GM10266 (cell line): ENCODE results near the gene S100A12.

Experiments used
- DNase-seq: peaks from one replicate; pipeline ENCODE4 v3.0.0; 2012; ENCODE audit errors: extremely low spot score
- TF ChIP-seq, protein P1 (sequence below): IDR thresholded peaks from 2 replicates; pipeline ENCODE4 v1.5.1; 2012; ENCODE audit warnings: mild to moderate bottlenecking, low read depth; ENCODE audit not compliant: control insufficient read depth, insufficient read depth; ENCODE audit errors: missing control alignments

S100A12 gene

DNA sequence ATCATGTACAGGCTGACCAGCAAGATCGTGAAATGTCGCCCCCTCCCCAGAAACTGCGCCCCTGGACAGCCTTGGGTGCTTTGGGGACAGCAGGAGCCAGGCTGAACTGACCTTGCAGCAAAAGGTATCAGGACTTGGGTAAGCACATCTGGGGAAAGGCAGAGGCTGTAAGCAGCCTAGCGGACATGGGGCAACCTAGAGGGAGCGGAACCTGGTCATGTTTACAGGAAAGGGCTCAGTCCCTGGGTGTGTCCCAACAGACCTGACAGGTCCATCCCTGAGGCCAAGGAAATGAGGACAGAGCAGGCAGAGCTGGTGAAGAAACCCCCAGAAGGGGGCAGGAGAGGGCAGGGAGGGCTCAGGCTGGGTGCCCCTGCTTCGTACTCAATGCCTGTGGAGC lies 18.5 kb upstream of the S100A12 start:
- no peak for DNase-seq
- TF ChIP-seq, protein P1, sequence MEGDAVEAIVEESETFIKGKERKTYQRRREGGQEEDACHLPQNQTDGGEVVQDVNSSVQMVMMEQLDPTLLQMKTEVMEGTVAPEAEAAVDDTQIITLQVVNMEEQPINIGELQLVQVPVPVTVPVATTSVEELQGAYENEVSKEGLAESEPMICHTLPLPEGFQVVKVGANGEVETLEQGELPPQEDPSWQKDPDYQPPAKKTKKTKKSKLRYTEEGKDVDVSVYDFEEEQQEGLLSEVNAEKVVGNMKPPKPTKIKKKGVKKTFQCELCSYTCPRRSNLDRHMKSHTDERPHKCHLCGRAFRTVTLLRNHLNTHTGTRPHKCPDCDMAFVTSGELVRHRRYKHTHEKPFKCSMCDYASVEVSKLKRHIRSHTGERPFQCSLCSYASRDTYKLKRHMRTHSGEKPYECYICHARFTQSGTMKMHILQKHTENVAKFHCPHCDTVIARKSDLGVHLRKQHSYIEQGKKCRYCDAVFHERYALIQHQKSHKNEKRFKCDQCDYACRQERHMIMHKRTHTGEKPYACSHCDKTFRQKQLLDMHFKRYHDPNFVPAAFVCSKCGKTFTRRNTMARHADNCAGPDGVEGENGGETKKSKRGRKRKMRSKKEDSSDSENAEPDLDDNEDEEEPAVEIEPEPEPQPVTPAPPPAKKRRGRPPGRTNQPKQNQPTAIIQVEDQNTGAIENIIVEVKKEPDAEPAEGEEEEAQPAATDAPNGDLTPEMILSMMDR: no peak

DNA sequence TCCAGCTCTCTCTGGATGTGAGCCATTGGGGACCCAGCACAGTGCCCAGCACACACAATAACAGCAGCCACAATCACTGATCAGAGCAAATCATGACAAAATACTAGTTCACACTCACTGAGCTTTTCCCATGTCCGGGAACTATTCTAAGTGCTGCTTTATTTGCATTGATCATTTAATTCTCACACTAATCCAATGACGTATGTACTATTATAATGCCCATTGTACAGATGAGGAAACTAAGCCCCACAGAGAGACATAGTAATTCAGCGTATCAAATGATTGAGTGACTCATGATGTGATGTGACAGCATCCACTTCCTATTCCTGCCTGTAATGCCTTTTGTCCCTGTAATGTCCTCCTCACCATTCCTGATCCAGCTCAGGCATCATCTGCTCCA lies 17.4 kb upstream of the S100A12 start:
- TF ChIP-seq, protein P1: no peak
- no peak for DNase-seq

- TF ChIP-seq, protein P1: no peak
- no peak for DNase-seq
Measured at GRCh38 chr1:153392258-153392657, 16.8 kb upstream of the S100A12 start.

- DNase-seq: no peak
- TF ChIP-seq, protein P1: no peak
Measured at GRCh38 chr1:153390938-153391710, 15.7 kb upstream of the S100A12 start, which contains the start of gene S100A8. S100A8 (minus strand) TSS chr1:153391073; CDS start chr1:153390535, 538 bp downstream.

DNA sequence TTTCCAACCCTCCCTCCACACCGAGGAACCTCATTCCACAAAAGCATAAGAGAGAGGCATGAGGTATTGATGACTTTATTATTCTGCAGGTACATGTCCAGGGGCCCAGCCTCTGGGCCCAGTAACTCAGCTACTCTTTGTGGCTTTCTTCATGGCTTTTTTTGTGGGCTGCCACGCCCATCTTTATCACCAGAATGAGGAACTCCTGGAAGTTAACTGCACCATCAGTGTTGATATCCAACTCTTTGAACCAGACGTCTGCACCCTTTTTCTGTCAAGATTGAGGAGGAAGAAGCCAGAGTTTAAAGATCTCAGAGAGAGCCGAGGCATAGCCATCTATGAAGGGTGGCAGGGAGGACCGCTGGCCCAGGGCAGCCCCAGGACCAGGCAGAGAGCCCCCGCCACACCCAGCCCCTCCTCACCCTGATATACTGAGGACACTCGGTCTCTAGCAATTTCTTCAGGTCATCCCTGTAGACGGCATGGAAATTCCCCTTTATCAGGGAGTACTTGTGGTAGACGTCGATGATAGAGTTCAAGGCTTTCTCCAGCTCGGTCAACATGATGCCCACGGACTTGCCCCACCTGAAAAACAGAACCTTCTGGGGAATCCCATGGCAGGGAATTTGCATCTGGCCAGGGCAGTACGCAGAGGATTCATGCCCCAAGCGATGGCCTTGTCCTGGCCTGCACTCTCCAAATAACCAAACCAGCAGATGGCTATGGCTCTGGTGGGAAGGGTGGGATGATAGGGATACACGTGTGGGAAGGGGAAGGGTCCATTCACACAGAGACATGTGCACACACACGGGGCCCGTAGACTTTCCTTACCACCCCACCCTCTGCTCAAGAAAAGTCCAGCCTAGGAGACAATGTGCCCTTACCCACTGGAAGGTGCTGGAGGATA lies 14.8 kb upstream of the S100A12 start:
- DNase-seq: no peak
- TF ChIP-seq, protein P1: no peak

DNA sequence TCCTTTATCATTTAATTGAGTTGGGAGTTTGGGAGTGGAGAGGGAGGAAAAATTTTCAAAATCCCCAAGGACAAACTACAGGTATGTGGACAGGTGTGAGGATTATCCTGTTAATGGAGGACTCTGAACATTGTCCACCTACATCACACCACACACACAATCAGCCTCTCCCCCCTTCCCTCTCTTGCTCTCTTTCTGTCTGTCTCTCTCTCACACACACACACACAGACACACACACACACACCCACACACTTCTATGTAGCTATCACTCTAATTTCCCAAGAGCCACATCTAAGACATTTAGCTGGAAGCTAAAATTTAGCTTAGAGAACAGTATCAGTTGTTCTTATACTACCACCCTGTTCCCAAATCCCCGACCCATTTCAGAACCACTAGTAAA lies 14.0 kb upstream of the S100A12 start:
- TF ChIP-seq, protein P1: no peak

More for the DNA sequence above, 14.0 kb upstream of the S100A12 start:
- no peak for DNase-seq
